A673 (cell line): Measurements from ENCODE around the gene DCN.

Experiments
- CTCF ChIP-seq: fragments of 300-800, 200-600 bp; sonication (generic); conservative IDR thresholded peaks from 2 replicates; pipeline ENCODE4 v1.5.1; 2017; ENCODE audit warnings: low read depth, mild to moderate bottlenecking, antibody characterized with exemption, low read length, moderate library complexity, mixed read lengths
- EZH2 ChIP-seq: fragments of 200-600 bp; sonication (generic); IDR thresholded peaks from 2 replicates; pipeline ENCODE4 v1.6.1; 2017; ENCODE audit warnings: borderline replicate concordance, low read depth, mild to moderate bottlenecking, mixed read lengths, antibody characterized with exemption, low read length; ENCODE audit not compliant: poor library complexity, severe bottlenecking

GRCh38 chr12:91180582-91181395 lies 1.8 kb downstream of the DCN start:
- TF ChIP-seq CTCF (no peak), EZH2 (no peak)
